ENCODE measurements around the gene GPR160. TPM values are rescaled to one million over a fixed set of nuclear protein-coding genes. Genes with fewer than 3 reads are reported as not detected.
A peak's percentile ranks its signal among the peaks of the same experiment; 100 is the strongest.

GPR160 gene
- polyA plus RNA-seq, 4 donors = 48.6 to 358 (median 55.8) TPM

DNA sequence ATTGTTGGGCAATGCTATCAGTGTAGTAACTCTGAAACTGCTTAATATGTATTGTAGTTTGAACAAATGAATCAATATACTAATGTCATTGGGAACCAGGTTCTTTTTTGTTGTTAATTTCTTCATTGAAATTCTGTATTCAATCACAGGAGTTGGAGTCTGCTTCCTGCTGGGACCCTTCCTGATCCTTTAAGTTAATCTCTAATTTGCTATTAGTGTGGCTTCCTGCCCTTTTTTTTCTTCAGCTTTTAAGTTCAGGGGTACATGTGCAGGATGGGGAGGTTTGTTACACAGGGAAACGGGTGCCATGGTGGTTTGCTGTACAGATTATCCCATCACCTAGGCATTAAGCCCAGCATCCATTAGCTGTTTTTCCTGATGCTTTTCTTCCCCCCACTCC, 21.7 kb downstream of the GPR160 start:
- Histone ChIP-seq H3K27ac (ENCODE audit: low read depth in 1 of 3, low read length in 2 of 3) (no peak overlapping the region), H3K4me3 (ENCODE audit: low read depth in 1 of 3, low read length in 3 of 3) (no peak overlapping the region), H3K36me3 (ENCODE audit: control insufficient read depth in 3 of 3, insufficient read depth in 2 of 3, low read depth in 1 of 3, low read length in 3 of 3) (peaks cover 0 to 49% (median 4%) of the 10 kb centered on the region in 3 donors), H3K4me1 (ENCODE audit: control insufficient read depth in 3 of 3, insufficient read depth in 2 of 3, low read depth in 1 of 3, low read length in 2 of 3) (peaks cover 0 to 4% (median 0%) of the 10 kb centered on the region in 3 donors), H3K9me3 (ENCODE audit: control insufficient read depth in 2 of 2, insufficient read depth in 1 of 2, low read depth in 1 of 2, low read length in 1 of 2) (no peaks in the 10 kb centered on the region), H3K27me3 (ENCODE audit: control insufficient read depth in 3 of 3, insufficient read depth in 3 of 3, low read length in 3 of 3) (no peaks in the 10 kb centered on the region)
- no peak for DNase-seq
- FAIRE-seq = no peak
- WGBS, 3 donors = 63 to 83% (median 77%) methylated on average over 1 of the region's 1 CpG

DNA sequence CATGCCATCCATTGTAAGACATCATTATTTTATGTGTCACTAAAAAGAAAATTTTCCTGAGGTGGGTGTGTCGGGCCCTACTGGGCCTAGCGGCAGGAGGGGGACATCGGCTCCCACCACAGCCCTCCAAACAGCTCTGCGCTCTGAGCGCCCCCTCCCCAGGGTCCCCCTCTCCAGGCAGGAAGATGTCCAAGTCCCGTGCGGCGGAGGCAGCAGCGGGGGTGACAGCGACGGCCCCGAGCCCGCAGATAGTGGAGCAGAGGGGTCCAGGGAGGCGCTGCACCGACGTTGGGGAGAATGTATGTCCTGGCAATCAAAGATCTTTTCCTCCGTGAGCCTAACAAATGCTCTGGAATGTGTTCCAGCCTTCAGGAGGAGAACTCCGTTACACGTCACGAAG, 24.3 kb downstream of the GPR160 start:
- Histone ChIP-seq H3K4me1 (ENCODE audit: control insufficient read depth in 3 of 3, insufficient read depth in 2 of 3, low read depth in 1 of 3, low read length in 2 of 3) (peaks cover 0 to 4% (median 0%) of the 10 kb centered on the region in 3 donors), H3K9me3 (ENCODE audit: control insufficient read depth in 2 of 2, insufficient read depth in 1 of 2, low read depth in 1 of 2, low read length in 1 of 2) (no peaks in the 10 kb centered on the region), H3K27ac (ENCODE audit: low read depth in 1 of 3, low read length in 2 of 3) (no peak overlapping the region), H3K27me3 (ENCODE audit: control insufficient read depth in 3 of 3, insufficient read depth in 3 of 3, low read length in 3 of 3) (no peaks in the 10 kb centered on the region), H3K4me3 (ENCODE audit: low read depth in 1 of 3, low read length in 3 of 3) (no peak overlapping the region), H3K36me3 (ENCODE audit: control insufficient read depth in 3 of 3, insufficient read depth in 2 of 3, low read depth in 1 of 3, low read length in 3 of 3) (peaks cover 0 to 50% (median 4%) of the 10 kb centered on the region in 3 donors)
- DNase-seq (no peak), FAIRE-seq (no peak)
- 96 to 99% (median 96%) methylated on average over 20 of the region's 20 CpGs for WGBS, 3 donors

DNA sequence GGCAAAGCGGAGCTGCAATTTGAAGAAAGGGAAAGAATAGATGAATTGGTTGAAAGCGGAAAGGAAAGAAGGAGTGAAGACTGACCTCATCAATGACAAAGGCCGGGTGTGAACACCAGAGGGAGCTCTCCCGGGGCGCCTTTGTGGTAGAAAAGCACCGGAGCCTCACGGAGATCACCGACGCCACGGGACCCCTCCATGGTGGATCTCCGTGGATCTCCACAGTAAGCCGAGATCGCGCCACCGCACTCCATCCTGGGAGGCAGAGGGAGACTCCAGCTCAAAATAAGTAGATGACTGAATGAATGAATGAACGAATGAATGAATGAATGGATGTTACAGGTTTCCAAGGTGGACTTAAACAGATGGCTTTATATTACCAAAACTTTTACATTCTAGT, 25.0 kb downstream of the GPR160 start:
- Histone ChIP-seq H3K27ac (ENCODE audit: low read depth in 1 of 3, low read length in 2 of 3) (no peak overlapping the region), H3K4me3 (ENCODE audit: low read depth in 1 of 3, low read length in 3 of 3) (no peak overlapping the region), H3K27me3 (ENCODE audit: control insufficient read depth in 3 of 3, insufficient read depth in 3 of 3, low read length in 3 of 3) (no peaks in the 10 kb centered on the region), H3K9me3 (ENCODE audit: control insufficient read depth in 2 of 2, insufficient read depth in 1 of 2, low read depth in 1 of 2, low read length in 1 of 2) (no peaks in the 10 kb centered on the region), H3K4me1 (ENCODE audit: control insufficient read depth in 3 of 3, insufficient read depth in 2 of 3, low read depth in 1 of 3, low read length in 2 of 3) (peaks cover 0 to 4% (median 0%) of the 10 kb centered on the region in 3 donors), H3K36me3 (ENCODE audit: control insufficient read depth in 3 of 3, insufficient read depth in 2 of 3, low read depth in 1 of 3, low read length in 3 of 3) (peaks cover 0 to 51% (median 4%) of the 10 kb centered on the region in 3 donors)
- DNase-seq = no peak
- WGBS, 3 donors = 96 to 97% (median 97%) methylated on average over 16 of the region's 16 CpGs
- no peak for FAIRE-seq

DNA sequence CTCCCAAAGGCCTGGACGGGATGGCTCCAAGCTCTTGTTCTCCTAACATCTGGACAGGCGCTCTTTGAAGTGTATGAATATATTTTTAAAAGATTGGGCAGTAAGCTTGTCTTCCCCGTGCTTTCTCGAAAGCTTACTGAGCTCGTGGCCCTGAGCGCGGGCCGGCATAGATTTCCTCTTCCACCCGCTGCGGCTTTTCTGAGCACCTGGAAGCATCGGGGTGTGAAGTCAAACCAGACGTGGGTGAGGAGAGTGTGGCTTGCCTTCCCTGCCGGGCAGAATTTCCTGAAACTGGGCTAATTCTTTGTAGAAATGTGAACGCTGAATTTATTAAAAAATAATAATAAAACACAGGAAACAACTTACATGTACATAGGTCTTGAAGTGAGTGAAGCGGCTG, 25.9 kb downstream of the GPR160 start:
- no peak for DNase-seq
- Histone ChIP-seq H3K27ac (ENCODE audit: low read depth in 1 of 3, low read length in 2 of 3) (no peak overlapping the region), H3K9me3 (ENCODE audit: control insufficient read depth in 2 of 2, insufficient read depth in 1 of 2, low read depth in 1 of 2, low read length in 1 of 2) (no peaks in the 10 kb centered on the region), H3K4me1 (ENCODE audit: control insufficient read depth in 3 of 3, insufficient read depth in 2 of 3, low read depth in 1 of 3, low read length in 2 of 3) (no peaks in the 10 kb centered on the region), H3K4me3 (ENCODE audit: low read depth in 1 of 3, low read length in 3 of 3) (no peak overlapping the region), H3K27me3 (ENCODE audit: control insufficient read depth in 3 of 3, insufficient read depth in 3 of 3, low read length in 3 of 3) (no peaks in the 10 kb centered on the region), H3K36me3 (ENCODE audit: control insufficient read depth in 3 of 3, insufficient read depth in 2 of 3, low read depth in 1 of 3, low read length in 3 of 3) (peaks cover 0 to 48% (median 4%) of the 10 kb centered on the region in 3 donors)
- no peak for FAIRE-seq
- WGBS, 3 donors = 90 to 94% (median 94%) methylated on average over 15 of the region's 15 CpGs

DNA sequence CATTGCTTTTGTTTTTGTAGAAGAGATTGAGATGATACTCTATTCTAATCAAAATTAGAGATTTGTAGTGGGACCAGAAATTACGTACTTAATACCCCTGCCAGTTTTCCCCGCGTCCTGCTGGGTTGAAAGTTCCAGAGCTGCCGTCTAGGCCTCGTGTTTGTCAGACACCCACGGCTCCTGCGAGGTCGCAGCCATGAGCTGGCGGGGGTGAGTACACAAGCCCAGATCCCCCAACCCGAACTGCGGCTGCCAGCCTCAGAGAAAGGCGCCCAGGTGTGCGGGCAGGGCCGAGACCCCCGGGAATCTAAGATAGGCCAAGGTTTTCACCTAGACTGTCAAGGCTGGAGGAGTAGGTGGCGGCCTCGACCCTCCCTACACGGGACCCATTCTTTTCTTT, 26.3 kb downstream of the GPR160 start:
- Histone ChIP-seq H3K36me3 (ENCODE audit: control insufficient read depth in 3 of 3, insufficient read depth in 2 of 3, low read depth in 1 of 3, low read length in 3 of 3) (peaks cover 0 to 48% (median 4%) of the 10 kb centered on the region in 3 donors), H3K9me3 (ENCODE audit: control insufficient read depth in 2 of 2, insufficient read depth in 1 of 2, low read depth in 1 of 2, low read length in 1 of 2) (no peaks in the 10 kb centered on the region), H3K4me1 (ENCODE audit: control insufficient read depth in 3 of 3, insufficient read depth in 2 of 3, low read depth in 1 of 3, low read length in 2 of 3) (no peaks in the 10 kb centered on the region), H3K4me3 (ENCODE audit: low read depth in 1 of 3, low read length in 3 of 3) (no peak overlapping the region), H3K27ac (ENCODE audit: low read depth in 1 of 3, low read length in 2 of 3) (no peak overlapping the region), H3K27me3 (ENCODE audit: control insufficient read depth in 3 of 3, insufficient read depth in 3 of 3, low read length in 3 of 3) (no peaks in the 10 kb centered on the region)
- WGBS, 3 donors = 94 to 96% (median 95%) methylated on average over 18 of the region's 18 CpGs
- FAIRE-seq (no peak), DNase-seq (no peak)

DNA sequence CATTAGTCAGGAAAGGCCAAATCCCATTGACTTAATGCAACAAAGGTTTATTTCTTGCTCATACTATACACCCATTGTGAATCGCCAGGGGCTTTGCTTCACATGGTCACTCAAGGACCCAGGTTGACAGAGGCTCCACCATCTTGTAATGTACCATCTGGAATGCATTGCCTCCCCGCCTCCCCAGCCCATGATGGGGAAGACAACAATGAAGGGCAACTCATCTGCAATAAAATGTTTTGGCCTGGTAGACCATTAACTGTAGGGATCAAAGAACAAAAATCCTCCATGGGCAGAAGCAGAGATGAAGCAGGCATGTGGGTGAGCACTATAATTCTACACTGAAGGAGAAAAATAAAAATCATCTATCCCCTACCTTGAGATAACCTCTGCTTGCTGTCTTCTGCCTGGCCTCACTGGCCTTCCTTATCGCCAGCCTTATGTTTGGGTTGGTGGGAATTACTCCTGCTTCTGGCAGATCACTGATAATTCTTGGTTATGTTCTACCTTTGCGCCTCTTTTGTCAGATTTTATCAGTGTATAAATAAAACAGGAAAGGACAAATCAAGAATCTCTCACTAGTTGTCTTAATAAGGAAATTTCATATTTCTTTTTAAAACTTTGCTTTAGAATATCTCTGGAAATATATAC, 37.8 kb downstream of the GPR160 start:
- WGBS, 3 donors = 44 to 77% (median 50%) methylated on average over 4 of the region's 4 CpGs
- Histone ChIP-seq H3K4me1 (ENCODE audit: control insufficient read depth in 3 of 3, insufficient read depth in 2 of 3, low read depth in 1 of 3, low read length in 2 of 3) (peaks cover 0 to 50% (median 0%) of the 10 kb centered on the region in 3 donors), H3K4me3 (ENCODE audit: low read depth in 1 of 3, low read length in 3 of 3) (no peak overlapping the region), H3K9me3 (ENCODE audit: control insufficient read depth in 2 of 2, insufficient read depth in 1 of 2, low read depth in 1 of 2, low read length in 1 of 2) (peaks cover 0 to 19% of the 10 kb centered on the region in 2 donors), H3K27ac (ENCODE audit: low read depth in 1 of 3, low read length in 2 of 3) (peak overlapping the region in 1 of 3 donors; percentile 94), H3K27me3 (ENCODE audit: control insufficient read depth in 3 of 3, insufficient read depth in 3 of 3, low read length in 3 of 3) (no peaks in the 10 kb centered on the region), H3K36me3 (ENCODE audit: control insufficient read depth in 3 of 3, insufficient read depth in 2 of 3, low read depth in 1 of 3, low read length in 3 of 3) (peaks cover 0 to 29% (median 0%) of the 10 kb centered on the region in 3 donors)
- DNase-seq (peak; percentile 45 to 50), FAIRE-seq (no peak)

DNA sequence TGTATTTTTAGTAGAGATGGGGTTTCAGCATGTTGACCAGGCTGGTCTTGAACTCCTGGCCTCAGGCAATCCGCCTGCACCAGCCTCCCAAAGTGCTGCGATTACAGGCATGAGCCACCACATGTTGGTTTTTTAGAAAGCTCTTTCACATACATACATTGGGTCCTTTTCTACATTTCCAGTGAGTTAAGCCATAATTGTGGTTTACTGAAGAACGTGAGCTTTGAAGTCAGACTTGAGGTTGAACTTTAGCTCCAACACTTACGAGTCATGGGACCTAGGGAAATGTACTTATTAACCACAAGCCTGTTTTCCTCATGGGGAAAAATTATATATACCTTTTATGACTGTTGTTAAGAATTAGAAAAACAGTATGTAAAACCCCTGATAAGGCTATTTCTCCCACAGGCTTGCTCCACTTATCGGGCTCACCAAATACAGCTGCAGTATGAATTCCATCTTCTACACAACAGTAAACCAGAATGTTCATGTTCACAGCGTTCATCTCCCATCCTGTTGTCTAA, 39.0 kb downstream of the GPR160 start:
- FAIRE-seq = no peak
- Histone ChIP-seq H3K9me3 (ENCODE audit: control insufficient read depth in 2 of 2, insufficient read depth in 1 of 2, low read depth in 1 of 2, low read length in 1 of 2) (peaks cover 0 to 13% of the 10 kb centered on the region in 2 donors), H3K27ac (ENCODE audit: low read depth in 1 of 3, low read length in 2 of 3) (peak overlapping the region; percentile 13 to 94 (median 57)), H3K4me1 (ENCODE audit: control insufficient read depth in 3 of 3, insufficient read depth in 2 of 3, low read depth in 1 of 3, low read length in 2 of 3) (peaks cover 0 to 51% (median 0%) of the 10 kb centered on the region in 3 donors), H3K36me3 (ENCODE audit: control insufficient read depth in 3 of 3, insufficient read depth in 2 of 3, low read depth in 1 of 3, low read length in 3 of 3) (peaks cover 0 to 28% (median 0%) of the 10 kb centered on the region in 3 donors), H3K4me3 (ENCODE audit: low read depth in 1 of 3, low read length in 3 of 3) (no peak overlapping the region), H3K27me3 (ENCODE audit: control insufficient read depth in 3 of 3, insufficient read depth in 3 of 3, low read length in 3 of 3) (no peaks in the 10 kb centered on the region)
- DNase-seq = peak; percentile 82 to 92
- WGBS, 3 donors = 17 to 58% (median 33%) methylated on average over 6 of the region's 6 CpGs

DNA sequence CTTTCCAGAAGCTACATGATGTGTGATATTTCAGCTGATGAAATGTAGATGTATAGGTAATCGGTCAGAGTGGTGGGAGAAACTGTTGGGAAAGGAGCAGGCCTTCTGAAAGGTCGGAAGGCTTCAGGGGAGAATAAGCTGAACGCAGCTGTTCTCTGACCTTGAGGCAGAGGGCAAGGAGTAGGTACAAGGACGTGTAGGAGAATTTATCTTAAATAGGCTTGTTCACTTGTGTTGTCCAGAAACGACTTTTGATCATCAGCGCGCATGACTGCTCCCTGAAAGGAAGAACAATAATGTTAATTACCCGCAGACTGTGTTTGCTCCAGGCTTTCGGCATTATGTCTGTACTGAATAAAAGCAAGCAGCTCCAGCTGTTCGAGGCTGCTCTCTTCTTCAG, 39.6 kb downstream of the GPR160 start:
- H3K4me1 ChIP-seq (ENCODE audit: control insufficient read depth in 3 of 3, insufficient read depth in 2 of 3, low read depth in 1 of 3, low read length in 2 of 3) = peaks cover 0 to 51% (median 0%) of the 10 kb centered on the region in 3 donors
- WGBS, 3 donors = 10 to 62% (median 40%) methylated on average over 10 of the region's 10 CpGs
- peaks cover 0 to 12% of the 10 kb centered on the region in 2 donors for H3K9me3 ChIP-seq (ENCODE audit: control insufficient read depth in 2 of 2, insufficient read depth in 1 of 2, low read depth in 1 of 2, low read length in 1 of 2)
- no peaks in the 10 kb centered on the region for H3K27me3 ChIP-seq (ENCODE audit: control insufficient read depth in 3 of 3, insufficient read depth in 3 of 3, low read length in 3 of 3)
- H3K27ac ChIP-seq (ENCODE audit: low read depth in 1 of 3, low read length in 2 of 3) = peak overlapping the region; percentile 57 to 94 (median 66)
- FAIRE-seq (no peak), DNase-seq (peak; percentile 80 to 85)
- peaks cover 0 to 23% (median 0%) of the 10 kb centered on the region in 3 donors for H3K36me3 ChIP-seq (ENCODE audit: control insufficient read depth in 3 of 3, insufficient read depth in 2 of 3, low read depth in 1 of 3, low read length in 3 of 3)
- H3K4me3 ChIP-seq (ENCODE audit: low read depth in 1 of 3, low read length in 3 of 3) = no peak overlapping the region

Data from small intestine (tissue), 7 donors.